HEK293 (cell line): ENCODE measurements around the gene CPSF2.
A peak's percentile ranks its signal among the peaks of the same experiment; 100 is the strongest.

Experiments
- CTCF ChIA-PET: fragments of 350-600 bp; formaldehyde crosslinking; extraction: SDS; loops from one replicate; lab custom pipeline; 2021; ENCODE audit warnings: antibody characterized with exemption; lab: Yijun Ruan, JAX
- POLR2A ChIA-PET: fragments of 300-600 bp; formaldehyde crosslinking; extraction: SDS; loops from one replicate; lab custom pipeline; 2020; ENCODE audit warnings: antibody characterized with exemption, inconsistent platforms; lab: Yijun Ruan, JAX
- H3K27ac ChIP-seq: fragments of 200-500 bp; sonication (Bioruptor generic); 2 replicates; pipeline ENCODE4 v1.5.1; 2014; ENCODE audit warnings: low read depth, low read length, control low read depth, inconsistent platforms; ENCODE audit errors: extremely low read depth
- H3K36me3 ChIP-seq, 2 experiments: fragments of 200-500 bp in 1 of 2; sonication (Bioruptor generic) in 1 of 2; 1 replicate in 1 of 2; 2 replicates in 1 of 2; pipeline ENCODE4 v1.5.1; 2014 to 2017; ENCODE audit warnings: inconsistent platforms in 2 of 2, low read length in 2 of 2; ENCODE audit not compliant: control insufficient read depth in 2 of 2, insufficient read depth in 1 of 2
- H3K4me1 ChIP-seq: fragments of 200-500 bp; sonication (Bioruptor generic); 2 replicates; pipeline ENCODE4 v1.5.1; 2014; ENCODE audit warnings: mild to moderate bottlenecking, low read length, inconsistent platforms; ENCODE audit not compliant: control insufficient read depth, insufficient read depth
- H3K4me3 ChIP-seq: 2 replicates; pipeline ENCODE4 v1.5.1; 2011; ENCODE audit warnings: low read depth, mild to moderate bottlenecking, control low read depth, low read length, moderate library complexity
- H3K9me3 ChIP-seq: fragments of 200-500 bp; sonication (Bioruptor generic); 2 replicates; pipeline ENCODE4 v1.5.1; 2014; ENCODE audit warnings: low read depth, low read length, inconsistent platforms; ENCODE audit not compliant: control insufficient read depth, insufficient read depth
- BCL6B ChIP-seq: fragments of 450-650 bp; formaldehyde crosslinking; IDR thresholded peaks from 2 replicates; pipeline ENCODE4 v1.5.1; 2017; ENCODE audit warnings: missing biosample characterization, missing genetic modification characterization
- EGR2 ChIP-seq: fragments of 450-650 bp; formaldehyde crosslinking; IDR thresholded peaks from 2 replicates; pipeline ENCODE4 v1.5.1; 2016; ENCODE audit warnings: low read depth, missing biosample characterization, missing genetic modification characterization
- MYNN ChIP-seq: fragments of 450-650 bp; formaldehyde crosslinking; IDR thresholded peaks from 2 replicates; pipeline ENCODE4 v1.5.1; 2016; ENCODE audit warnings: missing biosample characterization, missing genetic modification characterization, borderline replicate concordance
- REPIN1 ChIP-seq: fragments of 450-650 bp; formaldehyde crosslinking; IDR thresholded peaks from 2 replicates; pipeline ENCODE4 v1.5.1; 2017; ENCODE audit warnings: missing biosample characterization, missing genetic modification characterization, low read depth
- SCRT1 ChIP-seq: fragments of 450-650 bp; formaldehyde crosslinking; IDR thresholded peaks from 2 replicates; pipeline ENCODE4 v1.5.1; 2016; ENCODE audit warnings: missing biosample characterization, missing genetic modification characterization, borderline replicate concordance
- SCRT2 ChIP-seq: fragments of 450-650 bp; formaldehyde crosslinking; IDR thresholded peaks from 2 replicates; pipeline ENCODE4 v1.5.1; 2016; ENCODE audit warnings: missing biosample characterization, missing genetic modification characterization
- ZBTB6 ChIP-seq: fragments of 450-650 bp; formaldehyde crosslinking; IDR thresholded peaks from 2 replicates; pipeline ENCODE4 v1.5.1; 2017; ENCODE audit warnings: missing biosample characterization, missing genetic modification characterization
- ZNF16 ChIP-seq: fragments of 450-650 bp; formaldehyde crosslinking; IDR thresholded peaks from 2 replicates; pipeline ENCODE4 v1.5.1; 2016; ENCODE audit warnings: low read depth, missing biosample characterization, missing genetic modification characterization
- ZNF169 ChIP-seq: fragments of 450-650 bp; formaldehyde crosslinking; IDR thresholded peaks from 2 replicates; pipeline ENCODE4 v1.5.1; 2016; ENCODE audit warnings: missing biosample characterization, missing genetic modification characterization
- ZNF175 ChIP-seq: fragments of 450-650 bp; formaldehyde crosslinking; IDR thresholded peaks from 2 replicates; pipeline ENCODE4 v1.5.1; 2016; ENCODE audit warnings: missing biosample characterization, missing genetic modification characterization
- ZNF221 ChIP-seq: fragments of 450-650 bp; formaldehyde crosslinking; IDR thresholded peaks from 2 replicates; pipeline ENCODE4 v1.5.1; 2017; ENCODE audit warnings: missing biosample characterization, missing genetic modification characterization, borderline replicate concordance
- ZNF266 ChIP-seq: fragments of 450-650 bp; formaldehyde crosslinking; IDR thresholded peaks from 2 replicates; pipeline ENCODE4 v1.5.1; 2016; ENCODE audit warnings: missing biosample characterization, missing genetic modification characterization, low read depth
- ZNF311 ChIP-seq: fragments of 450-650 bp; formaldehyde crosslinking; IDR thresholded peaks from 2 replicates; pipeline ENCODE4 v1.5.1; 2017; ENCODE audit warnings: missing biosample characterization, missing genetic modification characterization, borderline replicate concordance
- ZNF362 ChIP-seq: fragments of 450-650 bp; formaldehyde crosslinking; IDR thresholded peaks from 2 replicates; pipeline ENCODE4 v1.5.1; 2016; ENCODE audit warnings: missing biosample characterization, missing genetic modification characterization
- ZNF366 ChIP-seq: fragments of 450-650 bp; formaldehyde crosslinking; conservative IDR thresholded peaks from 2 replicates; pipeline ENCODE4 v1.5.1; 2016; ENCODE audit warnings: missing biosample characterization, missing genetic modification characterization
- ZNF391 ChIP-seq: fragments of 450-650 bp; formaldehyde crosslinking; IDR thresholded peaks from 2 replicates; pipeline ENCODE4 v1.5.1; 2016; ENCODE audit warnings: low read depth, missing biosample characterization, missing genetic modification characterization, borderline replicate concordance
- ZNF394 ChIP-seq: fragments of 450-650 bp; formaldehyde crosslinking; IDR thresholded peaks from 2 replicates; pipeline ENCODE4 v1.5.1; 2016; ENCODE audit warnings: missing biosample characterization, missing genetic modification characterization, mild to moderate bottlenecking, moderate library complexity, borderline replicate concordance
- ZNF48 ChIP-seq: fragments of 450-650 bp; formaldehyde crosslinking; IDR thresholded peaks from 2 replicates; pipeline ENCODE4 v1.5.1; 2016; ENCODE audit warnings: missing biosample characterization, missing genetic modification characterization
- ZNF548 ChIP-seq: fragments of 450-650 bp; formaldehyde crosslinking; IDR thresholded peaks from 2 replicates; pipeline ENCODE4 v1.5.1; 2016; ENCODE audit warnings: missing biosample characterization, missing genetic modification characterization
- ZNF555 ChIP-seq: fragments of 450-650 bp; formaldehyde crosslinking; conservative IDR thresholded peaks from 2 replicates; pipeline ENCODE4 v1.5.1; 2017; ENCODE audit warnings: missing biosample characterization, mild to moderate bottlenecking, missing genetic modification characterization, inconsistent platforms
- ZNF558 ChIP-seq: fragments of 450-650 bp; formaldehyde crosslinking; IDR thresholded peaks from 2 replicates; pipeline ENCODE4 v1.5.1; 2016; ENCODE audit warnings: missing biosample characterization, missing genetic modification characterization
- ZNF639 ChIP-seq: fragments of 450-650 bp; formaldehyde crosslinking; IDR thresholded peaks from 2 replicates; pipeline ENCODE4 v1.5.1; 2016; ENCODE audit warnings: missing biosample characterization, missing genetic modification characterization
- ZNF791 ChIP-seq: fragments of 450-650 bp; formaldehyde crosslinking; IDR thresholded peaks from 2 replicates; pipeline ENCODE4 v1.5.1; 2016; ENCODE audit warnings: missing biosample characterization, missing genetic modification characterization
- ZNF843 ChIP-seq: fragments of 450-650 bp; formaldehyde crosslinking; IDR thresholded peaks from 2 replicates; pipeline ENCODE4 v1.5.1; 2016; ENCODE audit warnings: missing biosample characterization, missing genetic modification characterization

CPSF2 gene

GRCh38 chr14:92143962-92144361, 22.2 kb downstream of the CPSF2 start (continued):
- TF ChIP-seq ZNF548 (tag by site-specific recombination) (no peak), MYNN (tag by site-specific recombination) (no peak), ZNF366 (tag by site-specific recombination) (no peak), ZNF48 (tag by site-specific recombination) (no peak)

- Histone ChIP-seq H3K9me3 (no peaks in the 10 kb centered on the region), H3K4me3 (no peak overlapping the region)
- ChIA-PET CTCF (interaction anchor here (0.9 to 1.9 kb wide), 2 partner anchors 9 kb away, joined by 3 to 12 read pairs; no protein-coding TSS in a partner anchor), POLR2A (no interaction called here)
- TF ChIP-seq ZNF266 (tag by site-specific recombination): no peak
- no peak for TF ChIP-seq ZNF555 (tag by site-specific recombination)
- TF ChIP-seq ZNF391 (tag by site-specific recombination): no peak
- TF ChIP-seq ZNF169 (tag by site-specific recombination): no peak
- TF ChIP-seq ZNF548 (tag by site-specific recombination): no peak
- no peak for TF ChIP-seq SCRT2 (tag by site-specific recombination)
- TF ChIP-seq ZNF175 (tag by site-specific recombination): no peak
- TF ChIP-seq ZNF394 (tag by site-specific recombination): no peak
- TF ChIP-seq ZNF221: no peak
- no peak for TF ChIP-seq SCRT1 (tag by site-specific recombination)
- TF ChIP-seq ZBTB6 (tag by site-specific recombination): no peak
- no peak for TF ChIP-seq REPIN1 (tag by site-specific recombination)
- no peak for TF ChIP-seq BCL6B (tag by site-specific recombination)
- no peak for TF ChIP-seq ZNF843
- TF ChIP-seq ZNF16 (tag by site-specific recombination): no peak
- no peak for TF ChIP-seq ZNF558 (tag by site-specific recombination)
- no peak for TF ChIP-seq ZNF791 (tag by site-specific recombination)
- TF ChIP-seq, all 188 proteins: peak for 0
- Histone ChIP-seq H3K36me3 (peaks cover 68 to 81% of the 10 kb centered on the region in 2 experiments), H3K27ac (no peak overlapping the region), H3K4me1 (no peaks in the 10 kb centered on the region)
Observed at GRCh38 chr14:92144708-92145107, 22.9 kb downstream of the CPSF2 start.

GRCh38 chr14:92153581-92153980, 31.8 kb downstream of the CPSF2 start:
- no peak overlapping the region for H3K4me3 ChIP-seq
- H3K36me3 ChIP-seq: peaks cover 49 to 66% of the 10 kb centered on the region in 2 experiments
- H3K9me3 ChIP-seq: no peaks in the 10 kb centered on the region
- H3K4me1 ChIP-seq: peaks cover 14% of the 10 kb centered on the region
- TF ChIP-seq ZNF362 (tag by site-specific recombination) (peak; percentile 81), SCRT1 (tag by site-specific recombination) (peak; percentile 47; the same call in 1 of the 2 replicates), ZNF311 (tag by site-specific recombination) (no peak), EGR2 (no peak), ZNF639 (tag by site-specific recombination) (0 out of 2 replicates have a peak, but pooled peaks have one; percentile 11)
- POLR2A ChIA-PET: interaction anchor here (1.0 kb wide), 1 partner anchor 32 kb away, joined by 3 read pairs; the partner anchor contains the start of genes CPSF2 and NDUFB1
- CTCF ChIA-PET: interaction anchor here (0.9 to 1.2 kb wide), 3 partner anchors 9 to 199 kb away, joined by 3 read pairs; no protein-coding TSS in a partner anchor
- H3K27ac ChIP-seq: no peak overlapping the region
